Body of pancreas (tissue), 4 donors: ENCODE measurements around the gene RTBDN.

Source experiments
- POLR2A ChIP-seq, 3 donors: fragments of 450-650 bp; IDR thresholded peaks; one replicate each; pipeline ENCODE4 v1.6.1; 2016; ENCODE audit warnings: antibody characterized with exemption in 3 of 3, mild to moderate bottlenecking in 2 of 3
- TF ChIP-seq, protein P1 (sequence below), 7 experiments: fragments of 450-650 bp in 4 of 7; fragments of 200-600 bp in 3 of 7; sonication (generic) in 3 of 7; IDR thresholded peaks; one replicate each; pipeline ENCODE4 v1.5.1; 2016 to 2019; ENCODE audit warnings: antibody characterized with exemption in 7 of 7

DNA sequence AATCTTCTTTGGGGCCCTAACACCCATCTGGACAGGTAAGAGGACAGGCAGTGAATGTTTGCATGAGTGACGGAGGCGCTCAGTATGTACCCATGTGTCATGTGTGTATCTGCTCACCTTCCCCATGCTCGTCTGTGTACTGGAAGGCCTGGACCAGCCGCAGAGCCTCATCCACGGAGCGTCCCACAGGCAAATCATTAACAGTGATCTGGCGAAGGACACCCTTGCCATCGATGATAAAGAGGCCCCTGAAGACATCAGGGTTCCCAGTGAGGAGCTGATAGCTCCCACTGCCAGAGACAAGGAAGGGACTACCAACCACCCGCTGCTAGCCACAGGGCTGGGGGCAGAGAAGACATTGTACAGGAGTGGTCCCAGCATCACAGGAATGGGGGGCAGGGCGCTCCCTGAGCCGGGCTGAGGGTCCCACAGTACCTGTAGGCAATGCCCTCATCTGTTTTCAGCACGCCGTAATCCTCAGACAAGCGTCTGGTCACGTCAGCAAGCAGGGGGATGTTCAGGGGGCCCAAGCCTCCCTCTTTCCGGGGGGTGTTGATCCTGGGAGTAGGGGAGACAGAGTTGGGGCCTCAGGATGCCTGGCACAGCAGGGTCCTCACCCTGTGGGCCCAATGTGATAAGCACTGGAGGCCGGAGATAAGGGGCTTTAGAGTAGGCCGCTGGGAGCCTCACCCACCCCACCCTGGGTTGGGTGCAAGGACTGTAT lies 34.5 kb downstream of the RTBDN start:
- TF ChIP-seq, protein P1, sequence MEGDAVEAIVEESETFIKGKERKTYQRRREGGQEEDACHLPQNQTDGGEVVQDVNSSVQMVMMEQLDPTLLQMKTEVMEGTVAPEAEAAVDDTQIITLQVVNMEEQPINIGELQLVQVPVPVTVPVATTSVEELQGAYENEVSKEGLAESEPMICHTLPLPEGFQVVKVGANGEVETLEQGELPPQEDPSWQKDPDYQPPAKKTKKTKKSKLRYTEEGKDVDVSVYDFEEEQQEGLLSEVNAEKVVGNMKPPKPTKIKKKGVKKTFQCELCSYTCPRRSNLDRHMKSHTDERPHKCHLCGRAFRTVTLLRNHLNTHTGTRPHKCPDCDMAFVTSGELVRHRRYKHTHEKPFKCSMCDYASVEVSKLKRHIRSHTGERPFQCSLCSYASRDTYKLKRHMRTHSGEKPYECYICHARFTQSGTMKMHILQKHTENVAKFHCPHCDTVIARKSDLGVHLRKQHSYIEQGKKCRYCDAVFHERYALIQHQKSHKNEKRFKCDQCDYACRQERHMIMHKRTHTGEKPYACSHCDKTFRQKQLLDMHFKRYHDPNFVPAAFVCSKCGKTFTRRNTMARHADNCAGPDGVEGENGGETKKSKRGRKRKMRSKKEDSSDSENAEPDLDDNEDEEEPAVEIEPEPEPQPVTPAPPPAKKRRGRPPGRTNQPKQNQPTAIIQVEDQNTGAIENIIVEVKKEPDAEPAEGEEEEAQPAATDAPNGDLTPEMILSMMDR (IDR thresholded peaks at IDR 0.05) = no peak
- no peak for TF ChIP-seq POLR2A (IDR thresholded peaks at IDR 0.05)
